Trophoblast cell (in vitro differentiated cells and primary cell): ENCODE results near the gene EPN1.
A peak's percentile ranks its signal among the peaks of the same experiment; 100 is the strongest.

Experiments
- DNase-seq, 2 donors: peaks; one replicate each; pipeline ENCODE4 v3.0.0-alpha.2; 2016
- H2AFZ ChIP-seq: 2 replicates; pipeline ENCODE4 v1.6.1; 2013; ENCODE audit warnings: low read length, moderate library complexity, mild to moderate bottlenecking; ENCODE audit not compliant: insufficient read depth, poor library complexity
- H2AK5ac ChIP-seq: 2 replicates; pipeline ENCODE4 v1.6.1; 2013; ENCODE audit warnings: mild to moderate bottlenecking, low read length
- H2BK120ac ChIP-seq: 2 replicates; pipeline ENCODE4 v1.6.1; 2013; ENCODE audit warnings: low read length, mild to moderate bottlenecking, moderate library complexity; ENCODE audit not compliant: insufficient read depth, poor library complexity
- H2BK12ac ChIP-seq: 2 replicates; pipeline ENCODE4 v1.6.1; 2013; ENCODE audit warnings: mild to moderate bottlenecking, low read length, moderate library complexity
- H2BK5ac ChIP-seq: 2 replicates; pipeline ENCODE4 v1.6.1; 2013; ENCODE audit warnings: low read length, low read depth, moderate library complexity, mild to moderate bottlenecking; ENCODE audit not compliant: poor library complexity
- H3K14ac ChIP-seq: 2 replicates; pipeline ENCODE4 v1.6.1; 2013; ENCODE audit warnings: mild to moderate bottlenecking, low read length
- H3K18ac ChIP-seq: 2 replicates; pipeline ENCODE4 v1.6.1; 2013; ENCODE audit warnings: mild to moderate bottlenecking, low read length
- H3K23ac ChIP-seq: 2 replicates; pipeline ENCODE4 v1.6.1; 2013; ENCODE audit warnings: low read length
- H3K27ac ChIP-seq: 2 replicates; pipeline ENCODE4 v1.5.1; 2013; ENCODE audit warnings: low read depth, mild to moderate bottlenecking, inconsistent platforms, low read length, moderate library complexity
- H3K27me3 ChIP-seq: 2 replicates; pipeline ENCODE4 v1.6.1; 2013; ENCODE audit warnings: inconsistent platforms, mild to moderate bottlenecking, low read length, moderate library complexity; ENCODE audit not compliant: insufficient read depth
- H3K36me3 ChIP-seq, 2 experiments: 1 replicate in 1 of 2; 2 replicates in 1 of 2; pipeline ENCODE4 v1.6.1; 2013; ENCODE audit warnings: low read length in 2 of 2, mild to moderate bottlenecking in 2 of 2, moderate library complexity in 1 of 2; ENCODE audit not compliant: insufficient read depth in 2 of 2, control insufficient read depth in 1 of 2
- H3K4ac ChIP-seq: 2 replicates; pipeline ENCODE4 v1.6.1; 2013; ENCODE audit warnings: low read depth, mild to moderate bottlenecking, low read length, moderate library complexity
- H3K4me1 ChIP-seq, 2 experiments: 1 replicate in 1 of 2; 2 replicates in 1 of 2; pipeline ENCODE4 v1.6.1; 2013; ENCODE audit warnings: low read length in 2 of 2, mild to moderate bottlenecking in 2 of 2, moderate library complexity in 1 of 2; ENCODE audit not compliant: insufficient read depth in 2 of 2, control insufficient read depth in 1 of 2
- H3K4me2 ChIP-seq: 2 replicates; pipeline ENCODE4 v1.6.1; 2013; ENCODE audit warnings: inconsistent platforms, mild to moderate bottlenecking, low read length, moderate library complexity
- H3K4me3 ChIP-seq: 2 replicates; pipeline ENCODE4 v1.5.1; 2013; ENCODE audit warnings: mild to moderate bottlenecking, low read depth, low read length, inconsistent platforms
- H3K79me1 ChIP-seq: one replicate; pipeline ENCODE4 v1.6.1; 2013; ENCODE audit warnings: low read length
- H3K79me2 ChIP-seq: 2 replicates; pipeline ENCODE4 v1.6.1; 2013; ENCODE audit warnings: low read length, mild to moderate bottlenecking; ENCODE audit not compliant: control insufficient read depth, insufficient read depth, poor library complexity
- H3K9ac ChIP-seq: 2 replicates; pipeline ENCODE4 v1.6.1; 2013; ENCODE audit warnings: mild to moderate bottlenecking, low read length
- H3K9me3 ChIP-seq: 2 replicates; pipeline ENCODE4 v1.6.1; 2013; ENCODE audit warnings: low read depth, mild to moderate bottlenecking, control low read depth, inconsistent platforms, low read length; ENCODE audit not compliant: insufficient read depth
- H4K12ac ChIP-seq: 2 replicates; pipeline ENCODE4 v1.6.1; 2013; ENCODE audit warnings: low read depth, mild to moderate bottlenecking, low read length, moderate library complexity
- H4K8ac ChIP-seq: 2 replicates; pipeline ENCODE4 v1.6.1; 2013; ENCODE audit warnings: low read depth, mild to moderate bottlenecking, low read length, moderate library complexity
- H4K91ac ChIP-seq: one replicate; pipeline ENCODE4 v1.6.1; 2013; ENCODE audit warnings: low read depth, mild to moderate bottlenecking, low read length, moderate library complexity
- WGBS: extraction: QIAGEN DNeasy Blood & Tissue Kit; methylation state at CpG from one replicate; pipeline ENCODE4 v1.1.7; 2013; ENCODE audit warnings: missing lambda C conversion rate; ENCODE audit not compliant: insufficient read length, insufficient coverage; ENCODE audit errors: extremely low coverage; 5-methylcytosine and 5-hydroxymethylcytosine counted together

The EPN1 gene

DNA sequence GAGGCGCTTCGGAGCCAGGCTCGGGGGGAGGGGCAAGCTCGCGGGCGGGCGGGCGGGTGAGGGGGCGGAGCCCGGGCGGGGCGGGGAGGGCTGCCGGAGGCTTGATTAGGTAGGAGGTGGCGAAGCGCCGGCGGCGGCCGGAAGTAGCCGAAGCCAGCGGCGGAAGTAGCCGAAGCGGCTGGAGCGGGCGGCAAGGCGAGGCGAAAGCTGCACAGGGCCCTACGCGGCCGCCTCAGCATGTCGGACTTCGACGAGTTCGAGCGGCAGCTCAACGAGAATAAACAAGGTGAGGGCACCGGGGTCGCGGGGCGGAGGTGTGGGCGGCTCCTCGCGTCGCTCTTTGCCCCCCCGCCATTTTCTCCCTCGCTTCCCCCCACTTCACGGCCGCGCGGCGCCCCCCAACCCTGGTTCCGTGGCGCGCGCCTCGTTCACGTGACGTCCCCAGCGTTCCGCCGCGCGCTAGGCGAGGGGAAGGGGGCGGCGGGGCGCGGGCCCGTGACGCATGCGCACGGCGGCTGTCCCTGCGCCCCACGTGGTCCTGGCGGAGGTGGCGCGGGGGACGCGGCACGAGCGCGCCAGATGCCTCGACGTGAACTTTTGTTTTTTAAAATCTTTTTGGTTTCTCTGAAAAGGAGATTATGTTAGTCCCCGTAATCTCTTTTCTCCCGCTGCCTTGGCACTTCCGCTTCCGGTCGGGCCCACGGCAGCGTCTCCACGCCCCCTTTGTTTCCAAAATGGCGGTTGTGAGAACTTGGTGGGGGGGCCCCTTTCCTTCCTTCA, 20.0 kb upstream of the EPN1 start, which contains the start of gene U2AF2:
Gene U2AF2, plus strand, starts transcription at position 168 of the 780 bp plus-strand sequence. Its CDS starts 70 bp downstream, at position 238.
- Histone ChIP-seq H2AFZ (peak within 1 kb of the TSS; percentile 93), H3K4ac (peak within 1 kb of the TSS; percentile 99), H3K27me3 (no peaks in the 10 kb centered on the region), H3K9me3 (peaks cover 1% of the 10 kb centered on the region), H3K4me3 (peak within 1 kb of the TSS; percentile 94), H3K4me2 (peak within 1 kb of the TSS; percentile 91), H4K12ac (peak within 1 kb of the TSS; percentile 98), H2BK12ac (no peak within 1 kb of the TSS), H2BK5ac (peak within 1 kb of the TSS; percentile 99), H4K91ac (peak within 1 kb of the TSS; percentile 100), H4K8ac (peak within 1 kb of the TSS; percentile 99), H3K14ac (peak within 1 kb of the TSS; percentile 99), H3K27ac (peak within 1 kb of the TSS; percentile 99), H3K36me3 (peaks cover 34 to 42% of the 10 kb centered on the region in 2 experiments), H2AK5ac (peak within 1 kb of the TSS; percentile 100), H3K23ac (no peak within 1 kb of the TSS), H3K9ac (peak within 1 kb of the TSS; percentile 98), H3K4me1 (peaks cover 3 to 10% of the 10 kb centered on the region in 2 experiments), H3K18ac (peak within 1 kb of the TSS; percentile 99), H3K79me1 (peaks cover 15% of the 10 kb centered on the region), H2BK120ac (peak within 1 kb of the TSS; percentile 99), H3K79me2 (peaks cover 48% of the 10 kb centered on the region)
- peak; percentile 93 to 95 for DNase-seq
- WGBS, result no CpG with 5 or more reads among the region's 95 CpGs

DNA sequence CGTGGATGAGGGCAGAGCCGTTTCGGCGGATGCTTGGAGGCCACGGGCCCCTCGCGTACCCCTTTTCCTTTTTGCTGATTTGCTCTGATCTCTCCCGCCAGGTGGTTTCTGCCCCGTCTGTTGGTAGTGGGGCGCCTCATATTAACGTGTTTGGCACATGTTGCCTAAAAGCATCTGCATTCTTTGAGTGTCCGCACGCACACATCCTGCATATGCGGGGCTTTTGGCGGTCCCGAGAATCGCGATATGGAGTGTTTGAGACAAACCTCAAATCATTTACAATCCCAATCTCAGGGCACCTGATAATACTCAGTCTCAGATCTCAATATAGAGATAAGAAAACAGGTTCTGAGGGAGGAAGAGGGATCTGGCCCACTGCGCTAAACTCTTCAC, 19.4 kb upstream of the EPN1 start:
- Histone ChIP-seq H3K4me2 (peak overlapping the region; percentile 91), H2BK120ac (peak overlapping the region; percentile 16), H3K36me3 (peaks cover 35 to 45% of the 10 kb centered on the region in 2 experiments), H4K91ac (peak overlapping the region; percentile 100), H3K27me3 (no peaks in the 10 kb centered on the region), H3K4ac (peak overlapping the region; percentile 99), H2AK5ac (peak overlapping the region; percentile 61), H3K4me3 (peak overlapping the region; percentile 94), H2BK5ac (peak overlapping the region; percentile 99), H2BK12ac (no peak overlapping the region), H4K8ac (peak overlapping the region; percentile 44), H3K27ac (no peak overlapping the region), H3K18ac (no peak overlapping the region), H3K9me3 (peaks cover 1% of the 10 kb centered on the region), H2AFZ (no peak overlapping the region), H3K4me1 (peaks cover 3 to 10% of the 10 kb centered on the region in 2 experiments), H3K14ac (peak overlapping the region; percentile 59), H3K79me1 (peaks cover 15% of the 10 kb centered on the region), H3K9ac (peak overlapping the region; percentile 92), H3K79me2 (peaks cover 48% of the 10 kb centered on the region), H3K23ac (no peak overlapping the region), H4K12ac (peak overlapping the region; percentile 7)
- WGBS, result no CpG with 5 or more reads among the region's 19 CpGs
- DNase-seq, result no peak

DNA sequence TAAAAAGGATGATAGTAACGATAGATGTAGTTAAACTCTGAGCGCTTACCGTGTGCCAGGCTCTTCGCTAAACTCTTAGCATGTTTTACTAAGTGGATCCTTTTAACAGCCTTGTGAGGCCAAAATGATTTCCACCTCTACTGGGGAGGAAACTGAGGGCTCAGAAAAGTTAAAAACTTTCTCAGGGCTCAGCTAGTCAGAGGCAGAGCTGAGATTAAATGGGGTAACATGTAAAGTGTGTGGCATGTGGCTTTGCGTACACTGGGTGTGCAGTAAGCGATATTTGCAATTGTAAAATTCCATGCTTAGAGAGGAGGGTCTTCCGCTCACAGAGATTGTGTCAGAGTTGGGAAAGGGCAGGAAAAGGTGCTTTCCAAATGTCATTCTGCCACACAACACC, 18.5 kb upstream of the EPN1 start:
- H3K4me2 ChIP-seq, result peak overlapping the region; percentile 91
- no peak overlapping the region for H4K12ac ChIP-seq
- no peak overlapping the region for H4K91ac ChIP-seq
- H3K4me3 ChIP-seq, result no peak overlapping the region
- no peak for DNase-seq
- no peak overlapping the region for H2AK5ac ChIP-seq
- no peak overlapping the region for H3K23ac ChIP-seq
- H3K9me3 ChIP-seq, result peaks cover 1% of the 10 kb centered on the region
- H3K14ac ChIP-seq, result no peak overlapping the region
- peaks cover 15% of the 10 kb centered on the region for H3K79me1 ChIP-seq
- no peak overlapping the region for H2AFZ ChIP-seq
- no CpG with 5 or more reads among the region's 7 CpGs for WGBS
- no peak overlapping the region for H4K8ac ChIP-seq
- H3K36me3 ChIP-seq, result peaks cover 41 to 48% of the 10 kb centered on the region in 2 experiments
- H2BK12ac ChIP-seq, result no peak overlapping the region
- H3K79me2 ChIP-seq, result peaks cover 48% of the 10 kb centered on the region
- no peak overlapping the region for H2BK5ac ChIP-seq
- no peak overlapping the region for H2BK120ac ChIP-seq
- H3K27ac ChIP-seq, result no peak overlapping the region
- peak overlapping the region; percentile 99 for H3K4ac ChIP-seq
- no peaks in the 10 kb centered on the region for H3K27me3 ChIP-seq
- H3K9ac ChIP-seq, result no peak overlapping the region
- peaks cover 3 to 10% of the 10 kb centered on the region in 2 experiments for H3K4me1 ChIP-seq
- H3K18ac ChIP-seq, result no peak overlapping the region

DNA sequence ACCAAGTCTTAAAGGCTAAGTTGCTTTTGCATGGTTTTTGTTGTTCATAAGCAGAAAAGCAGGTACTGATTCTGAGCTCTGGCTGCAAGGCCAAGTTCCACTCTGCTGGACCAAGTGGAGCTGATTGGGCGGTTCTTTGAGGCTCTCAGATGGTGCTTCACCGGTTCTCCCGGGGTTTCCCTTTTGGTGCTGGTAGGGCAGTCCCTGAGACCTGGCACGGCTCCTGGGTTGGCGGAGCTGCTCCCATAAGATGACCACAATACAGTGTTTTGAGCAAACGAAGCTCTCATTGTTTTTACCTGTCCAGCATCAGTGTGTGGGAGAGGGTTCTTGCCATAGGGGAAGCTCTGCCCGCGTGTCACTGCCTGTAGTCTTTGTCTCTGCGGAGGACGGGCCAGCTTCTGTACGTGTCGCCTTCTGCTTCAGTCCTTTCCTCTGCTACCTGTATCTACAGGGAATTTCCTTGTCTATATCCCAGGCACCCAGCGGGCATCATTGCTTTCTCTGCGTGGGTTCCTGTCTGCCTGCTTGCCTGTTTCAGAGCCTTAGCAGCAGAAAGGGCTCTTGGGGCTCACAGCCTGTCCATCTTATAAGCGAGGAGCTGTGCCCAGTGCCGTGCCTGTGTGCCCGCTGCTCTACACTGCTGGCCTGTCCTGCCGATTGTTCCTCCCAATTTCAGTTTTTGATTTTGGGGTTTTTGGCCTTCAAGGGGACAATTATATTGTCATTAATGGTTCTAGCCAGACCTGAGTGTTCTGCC, 17.9 kb upstream of the EPN1 start:
- H3K4me3 ChIP-seq, result no peak overlapping the region
- no peak overlapping the region for H2BK12ac ChIP-seq
- H3K79me1 ChIP-seq, result peaks cover 15% of the 10 kb centered on the region
- peak overlapping the region; percentile 2 for H2AFZ ChIP-seq
- peaks cover 1% of the 10 kb centered on the region for H3K9me3 ChIP-seq
- no peak overlapping the region for H2BK5ac ChIP-seq
- H3K36me3 ChIP-seq, result peaks cover 46 to 53% of the 10 kb centered on the region in 2 experiments
- H3K27ac ChIP-seq, result no peak overlapping the region
- peaks cover 3 to 10% of the 10 kb centered on the region in 2 experiments for H3K4me1 ChIP-seq
- H3K14ac ChIP-seq, result no peak overlapping the region
- no peak overlapping the region for H2BK120ac ChIP-seq
- no peak overlapping the region for H3K9ac ChIP-seq
- no peak overlapping the region for H4K12ac ChIP-seq
- no peaks in the 10 kb centered on the region for H3K27me3 ChIP-seq
- peak overlapping the region; percentile 99 for H3K4ac ChIP-seq
- no CpG with 5 or more reads among the region's 18 CpGs for WGBS
- no peak overlapping the region for H2AK5ac ChIP-seq
- DNase-seq, result no peak
- no peak overlapping the region for H4K8ac ChIP-seq
- no peak overlapping the region for H3K18ac ChIP-seq
- peak overlapping the region; percentile 91 for H3K4me2 ChIP-seq
- H4K91ac ChIP-seq, result no peak overlapping the region
- H3K79me2 ChIP-seq, result peaks cover 48% of the 10 kb centered on the region
- H3K23ac ChIP-seq, result no peak overlapping the region
